Fibroblast of skin of left quadriceps (primary cell): ENCODE measurements around the gene ATG5.
"Not testable (repeated sequence)": the region's sequence is repeated elsewhere in the genome, so short reads cannot be mapped to it uniquely, and the experiment has no call there.

Experiments
- DNase-seq, 2 experiments: peaks; one replicate each; pipeline ENCODE4 v3.0.0-alpha.2; 2013; ENCODE audit warnings: low read depth in 2 of 2

The ATG5 gene

GRCh38 chr6:106309766-106310373, 15.7 kb downstream of the ATG5 start:
- DNase-seq: no peak

GRCh38 chr6:106308985-106309384, 16.6 kb downstream of the ATG5 start:
- DNase-seq: no peak

GRCh38 chr6:106305740-106306139, 19.8 kb downstream of the ATG5 start:
- no peak for DNase-seq

- peak; percentile 31 to 35 for DNase-seq
These were observed 24.6 kb downstream of the ATG5 start for GRCh38 chr6:106300944-106301343.

- DNase-seq: no peak
These were observed 25.4 kb downstream of the ATG5 start for GRCh38 chr6:106300020-106300780.

GRCh38 chr6:106293116-106293515, 32.4 kb downstream of the ATG5 start:
- DNase-seq: no peak

GRCh38 chr6:106290954-106291353, 34.6 kb downstream of the ATG5 start:
- no peak for DNase-seq

- no peak for DNase-seq
These were observed 35.5 kb downstream of the ATG5 start for GRCh38 chr6:106290032-106290431.

- no peak for DNase-seq
These were observed 38.3 kb downstream of the ATG5 start for GRCh38 chr6:106287215-106287614.

GRCh38 chr6:106286746-106287145, 38.8 kb downstream of the ATG5 start:
- DNase-seq: no peak

GRCh38 chr6:106283481-106283880, 42.1 kb downstream of the ATG5 start:
- DNase-seq: no peak

- no peak for DNase-seq
These were observed 43.9 kb downstream of the ATG5 start for GRCh38 chr6:106281661-106282060.

GRCh38 chr6:106281088-106281487, 44.5 kb downstream of the ATG5 start:
- DNase-seq: no peak

GRCh38 chr6:106279179-106279578, 46.4 kb downstream of the ATG5 start:
- DNase-seq: no peak

GRCh38 chr6:106275692-106276091, 49.9 kb downstream of the ATG5 start:
- peak; percentile 58 to 66 for DNase-seq

GRCh38 chr6:106273087-106273486, 52.5 kb downstream of the ATG5 start:
- DNase-seq: no peak

- no peak for DNase-seq
These were observed 53.3 kb downstream of the ATG5 start for GRCh38 chr6:106272287-106272686.

GRCh38 chr6:106270414-106270813, 55.1 kb downstream of the ATG5 start:
- DNase-seq: no peak

- DNase-seq: not testable (repeated sequence)
These were observed 56.2 kb downstream of the ATG5 start for GRCh38 chr6:106269268-106269919.

GRCh38 chr6:106268500-106268899, 57.1 kb downstream of the ATG5 start:
- DNase-seq: not testable (repeated sequence)

- DNase-seq: not testable (repeated sequence)
These were observed 61.1 kb downstream of the ATG5 start for GRCh38 chr6:106264433-106264832.

- not testable (repeated sequence) for DNase-seq
These were observed 65.8 kb downstream of the ATG5 start for GRCh38 chr6:106259748-106260147.

- DNase-seq: no peak
These were observed 66.8 kb downstream of the ATG5 start for GRCh38 chr6:106258726-106259125.
